Muscle layer of duodenum (tissue), 2 donors: ENCODE data around the gene CHTF18.
A peak's percentile ranks its signal among the peaks of the same experiment; 100 is the strongest.

ENCODE experiments used
- H3K27ac ChIP-seq: one replicate; pipeline ENCODE4 v1.7.0; 2013; ENCODE audit warnings: mild to moderate bottlenecking, low read length
- H3K27me3 ChIP-seq: one replicate; pipeline ENCODE4 v1.7.0; 2013; ENCODE audit warnings: low read depth, mild to moderate bottlenecking, control low read depth, low read length
- H3K36me3 ChIP-seq, 2 donors: one replicate each; pipeline ENCODE4 v1.7.0; 2013; ENCODE audit warnings: low read length in 2 of 2, control low read depth in 1 of 2, mild to moderate bottlenecking in 1 of 2; ENCODE audit not compliant: insufficient read depth in 2 of 2, control insufficient read depth in 1 of 2
- H3K4me1 ChIP-seq, 2 donors: one replicate each; pipeline ENCODE4 v1.7.0; 2013; ENCODE audit warnings: low read length in 2 of 2, mild to moderate bottlenecking in 2 of 2, control low read depth in 1 of 2, moderate library complexity in 1 of 2; ENCODE audit not compliant: insufficient read depth in 2 of 2, control insufficient read depth in 1 of 2
- H3K4me3 ChIP-seq, 2 donors: one replicate each; pipeline ENCODE4 v1.7.0; 2013; ENCODE audit warnings: low read length in 2 of 2, low read depth in 1 of 2, mild to moderate bottlenecking in 1 of 2
- H3K9me3 ChIP-seq, 2 donors: one replicate each; pipeline ENCODE4 v1.7.0; 2013; ENCODE audit warnings: low read length in 2 of 2, control low read depth in 1 of 2, mild to moderate bottlenecking in 1 of 2; ENCODE audit not compliant: control insufficient read depth in 1 of 2
- donor health status: healthy.

CHTF18 gene

DNA sequence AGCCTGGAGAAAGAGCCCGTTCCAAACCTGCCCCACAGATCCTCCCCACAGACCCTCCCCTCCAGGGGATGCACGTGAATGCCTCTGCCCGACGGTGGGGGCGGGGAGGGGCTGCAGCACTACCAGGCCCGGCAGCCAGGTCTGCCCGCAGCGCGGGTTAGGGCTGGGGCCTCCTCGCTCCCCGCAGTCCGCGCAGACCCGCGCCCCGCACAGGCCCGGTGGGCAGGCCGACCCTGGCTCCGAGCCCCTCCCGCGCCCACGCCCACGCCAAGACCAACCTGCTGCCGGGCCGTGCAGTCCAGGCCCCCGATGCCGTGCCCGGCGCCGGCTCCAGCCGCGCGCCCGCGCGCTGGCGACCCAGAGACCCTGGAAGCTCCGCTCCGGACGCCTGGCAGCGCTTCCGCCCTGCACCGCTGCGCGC, 432 bp upstream of the CHTF18 start, which contains the start of gene RPUSD1:
Gene RPUSD1 (minus strand): TSS at position 404 of the 421 bp plus-strand sequence. CDS start 644 bp downstream, outside the sequence.
- Histone ChIP-seq H3K36me3 (peaks cover 0 to 12% of the 10 kb centered on the region in 2 donors), H3K9me3 (no peaks in the 10 kb centered on the region), H3K4me1 (peaks cover 0 to 27% of the 10 kb centered on the region in 2 donors), H3K4me3 (peak within 1 kb of the TSS; percentile 86 to 96), H3K27me3 (no peaks in the 10 kb centered on the region), H3K27ac (no peak within 1 kb of the TSS)

DNA sequence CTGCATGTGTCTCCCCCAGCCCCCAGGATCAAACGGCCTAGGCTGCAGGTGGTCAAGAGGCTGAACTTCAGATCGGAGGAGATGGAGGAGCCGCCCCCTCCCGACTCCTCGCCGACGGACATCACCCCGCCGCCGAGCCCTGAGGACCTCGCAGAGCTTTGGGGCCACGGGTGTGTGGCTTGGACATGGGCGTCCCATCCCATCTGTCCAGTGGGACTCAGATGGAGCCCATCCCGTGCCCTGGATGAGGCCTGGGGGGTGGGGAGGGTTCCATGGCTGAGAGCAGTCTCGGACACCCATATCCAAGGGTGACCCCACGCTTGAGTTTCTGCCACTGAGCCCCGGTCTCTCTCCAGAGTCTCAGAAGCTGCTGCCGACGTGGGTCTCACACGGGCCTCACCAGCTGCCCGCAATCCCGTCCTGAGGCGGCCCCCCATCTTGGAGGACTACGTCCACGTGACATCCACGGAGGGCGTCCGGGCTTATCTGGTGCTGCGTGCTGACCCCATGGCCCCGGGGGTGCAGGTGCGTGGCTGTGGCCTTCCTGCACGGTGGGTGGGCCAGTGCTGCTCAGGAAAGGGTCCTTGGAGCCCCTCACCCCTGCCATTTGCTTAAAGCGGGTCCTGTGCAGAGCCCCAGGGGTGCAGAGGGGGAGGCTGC, 901 bp downstream of the CHTF18 start:
- peaks cover 0 to 12% of the 10 kb centered on the region in 2 donors for H3K36me3 ChIP-seq
- peaks cover 0 to 22% of the 10 kb centered on the region in 2 donors for H3K4me1 ChIP-seq
- no peaks in the 10 kb centered on the region for H3K9me3 ChIP-seq
- no peak overlapping the region for H3K27ac ChIP-seq
- peak overlapping the region; percentile 37 to 89 for H3K4me3 ChIP-seq
- H3K27me3 ChIP-seq, result no peaks in the 10 kb centered on the region

- Histone ChIP-seq H3K4me3 (no peak overlapping the region), H3K27me3 (no peaks in the 10 kb centered on the region), H3K27ac (no peak overlapping the region), H3K36me3 (peaks cover 0 to 12% of the 10 kb centered on the region in 2 donors), H3K4me1 (peaks cover 0 to 22% of the 10 kb centered on the region in 2 donors), H3K9me3 (no peaks in the 10 kb centered on the region)
Measured at GRCh38 chr16:790086-790485, 1.7 kb downstream of the CHTF18 start.

DNA sequence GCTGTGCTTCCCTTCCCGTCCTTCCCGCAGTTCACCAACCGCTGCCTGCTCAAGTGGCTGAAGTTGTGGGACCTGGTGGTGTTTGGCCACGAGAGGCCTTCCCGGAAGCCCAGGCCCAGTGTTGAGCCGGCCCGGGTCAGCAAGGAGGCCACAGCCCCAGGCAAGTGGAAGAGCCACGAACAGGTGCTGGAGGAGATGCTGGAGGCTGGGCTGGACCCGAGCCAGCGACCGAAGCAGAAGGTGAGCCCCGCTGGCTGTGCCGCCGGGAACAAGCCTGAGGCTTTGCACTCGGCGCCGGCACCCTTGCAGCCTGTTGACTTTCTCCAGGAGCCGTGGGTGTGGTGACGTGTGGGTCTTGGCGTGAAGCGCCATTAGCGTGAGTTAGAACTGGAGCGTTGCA, 2.7 kb downstream of the CHTF18 start:
- Histone ChIP-seq H3K27me3 (no peaks in the 10 kb centered on the region), H3K27ac (no peak overlapping the region), H3K4me3 (no peak overlapping the region), H3K9me3 (no peaks in the 10 kb centered on the region), H3K36me3 (peaks cover 0 to 8% of the 10 kb centered on the region in 2 donors), H3K4me1 (peaks cover 0 to 22% of the 10 kb centered on the region in 2 donors)

DNA sequence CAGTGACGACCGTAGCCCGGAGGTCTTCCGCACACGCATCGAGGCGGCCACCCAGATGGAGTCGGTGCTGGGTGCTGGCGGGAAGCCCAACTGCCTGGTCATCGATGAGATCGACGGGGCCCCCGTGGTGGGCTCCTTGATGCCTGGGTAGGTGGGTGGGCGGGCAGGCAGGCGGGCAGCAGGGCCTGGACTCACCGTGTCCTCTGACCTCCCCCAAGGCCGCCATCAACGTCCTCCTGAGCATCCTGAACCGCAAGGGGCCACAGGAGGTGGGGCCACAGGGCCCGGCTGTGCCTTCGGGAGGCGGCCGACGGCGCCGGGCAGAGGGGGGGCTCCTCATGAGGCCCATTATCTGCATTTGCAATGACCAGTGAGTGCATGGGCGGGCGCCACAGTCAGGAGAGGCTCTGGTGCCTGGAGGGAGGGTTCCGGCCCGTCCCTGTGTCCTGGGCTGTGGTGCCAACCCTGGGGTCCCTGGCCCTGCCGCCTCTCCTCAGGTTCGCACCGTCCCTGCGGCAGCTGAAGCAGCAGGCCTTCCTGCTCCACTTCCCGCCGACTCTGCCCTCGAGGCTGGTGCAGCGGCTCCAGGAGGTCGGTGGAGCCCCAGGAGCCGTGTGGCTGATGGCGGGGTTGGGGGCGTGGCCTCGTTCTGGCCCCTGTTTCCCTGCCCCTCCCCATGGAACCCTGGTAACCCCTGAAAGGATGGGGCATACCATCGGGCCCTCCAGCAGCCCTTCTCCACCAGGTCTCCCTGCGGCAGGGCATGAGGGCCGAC, 4.0 kb downstream of the CHTF18 start:
- H3K27me3 ChIP-seq, result no peaks in the 10 kb centered on the region
- H3K36me3 ChIP-seq, result peaks cover 0 to 6% of the 10 kb centered on the region in 2 donors
- no peaks in the 10 kb centered on the region for H3K9me3 ChIP-seq
- no peak overlapping the region for H3K27ac ChIP-seq
- no peak overlapping the region for H3K4me3 ChIP-seq
- peaks cover 0 to 15% of the 10 kb centered on the region in 2 donors for H3K4me1 ChIP-seq

DNA sequence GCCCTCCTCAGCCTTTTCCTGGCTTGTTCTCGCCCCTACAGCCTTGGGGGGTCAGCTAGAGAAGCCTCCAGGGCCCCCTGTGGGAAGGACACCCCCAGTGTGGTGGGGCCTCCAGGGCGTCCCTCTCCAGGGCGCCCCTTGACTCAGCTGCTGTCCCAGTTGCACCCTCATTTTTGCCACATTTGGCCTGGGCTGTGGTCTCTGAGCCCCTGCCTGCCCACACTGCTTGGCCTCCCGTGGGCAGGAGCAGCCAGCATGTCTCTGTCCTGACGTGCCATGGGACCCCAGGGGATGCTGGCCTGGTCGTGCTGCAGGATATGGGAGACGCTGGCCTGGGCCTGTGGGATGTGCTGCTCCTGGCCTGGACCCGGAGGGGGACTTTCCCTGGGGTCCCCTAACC, 5.0 kb downstream of the CHTF18 start:
- Histone ChIP-seq H3K4me1 (peaks cover 0 to 11% of the 10 kb centered on the region in 2 donors), H3K27me3 (no peaks in the 10 kb centered on the region), H3K36me3 (peaks cover 0 to 6% of the 10 kb centered on the region in 2 donors), H3K9me3 (no peaks in the 10 kb centered on the region), H3K27ac (no peak overlapping the region), H3K4me3 (no peak overlapping the region)

DNA sequence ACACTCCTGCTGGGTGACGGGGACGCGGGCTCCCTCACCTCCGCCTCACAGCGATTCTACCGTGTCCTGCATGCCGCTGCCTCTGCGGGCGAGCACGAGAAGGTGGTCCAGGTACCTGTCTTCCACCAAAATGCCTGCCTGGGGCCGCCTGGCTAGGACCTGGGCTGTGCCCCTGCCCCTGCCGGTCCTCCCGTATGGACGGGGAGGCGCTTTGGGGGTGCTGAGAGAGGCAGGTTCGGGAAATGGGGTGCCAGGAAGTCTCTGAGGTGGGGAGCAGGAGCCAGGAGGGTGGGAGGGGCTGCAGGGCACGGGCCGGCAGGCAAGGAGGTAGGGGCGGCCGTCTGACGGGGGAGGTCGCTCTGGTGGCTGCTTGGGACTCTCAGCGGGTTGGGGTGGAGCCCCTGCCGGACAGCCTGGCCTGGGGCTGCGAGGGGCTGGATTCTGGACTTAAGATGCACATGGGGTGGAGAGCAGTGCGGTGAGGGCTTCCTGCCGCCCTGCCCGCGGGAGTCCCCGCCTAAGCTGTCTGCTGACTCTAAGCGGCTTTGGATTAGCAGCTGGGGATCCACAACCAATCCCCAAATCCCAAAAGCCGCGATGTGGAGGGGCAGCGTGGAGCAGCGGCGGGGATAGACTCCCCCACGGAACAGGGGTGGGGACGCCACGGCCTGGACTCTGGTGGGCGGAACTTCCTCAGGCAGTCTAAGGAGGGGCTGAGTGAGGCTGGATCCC, 5.8 kb downstream of the CHTF18 start:
- H3K27me3 ChIP-seq, result peaks cover 5% of the 10 kb centered on the region
- H3K36me3 ChIP-seq, result peaks cover 0 to 6% of the 10 kb centered on the region in 2 donors
- H3K4me1 ChIP-seq, result peaks cover 0 to 5% of the 10 kb centered on the region in 2 donors
- no peaks in the 10 kb centered on the region for H3K9me3 ChIP-seq
- no peak overlapping the region for H3K4me3 ChIP-seq
- no peak overlapping the region for H3K27ac ChIP-seq

GRCh38 chr16:794853-795466, 6.5 kb downstream of the CHTF18 start:
- Histone ChIP-seq H3K36me3 (peaks cover 0 to 6% of the 10 kb centered on the region in 2 donors), H3K9me3 (no peaks in the 10 kb centered on the region), H3K27me3 (peaks cover 7% of the 10 kb centered on the region), H3K4me3 (no peak overlapping the region), H3K4me1 (no peaks in the 10 kb centered on the region), H3K27ac (no peak overlapping the region)

DNA sequence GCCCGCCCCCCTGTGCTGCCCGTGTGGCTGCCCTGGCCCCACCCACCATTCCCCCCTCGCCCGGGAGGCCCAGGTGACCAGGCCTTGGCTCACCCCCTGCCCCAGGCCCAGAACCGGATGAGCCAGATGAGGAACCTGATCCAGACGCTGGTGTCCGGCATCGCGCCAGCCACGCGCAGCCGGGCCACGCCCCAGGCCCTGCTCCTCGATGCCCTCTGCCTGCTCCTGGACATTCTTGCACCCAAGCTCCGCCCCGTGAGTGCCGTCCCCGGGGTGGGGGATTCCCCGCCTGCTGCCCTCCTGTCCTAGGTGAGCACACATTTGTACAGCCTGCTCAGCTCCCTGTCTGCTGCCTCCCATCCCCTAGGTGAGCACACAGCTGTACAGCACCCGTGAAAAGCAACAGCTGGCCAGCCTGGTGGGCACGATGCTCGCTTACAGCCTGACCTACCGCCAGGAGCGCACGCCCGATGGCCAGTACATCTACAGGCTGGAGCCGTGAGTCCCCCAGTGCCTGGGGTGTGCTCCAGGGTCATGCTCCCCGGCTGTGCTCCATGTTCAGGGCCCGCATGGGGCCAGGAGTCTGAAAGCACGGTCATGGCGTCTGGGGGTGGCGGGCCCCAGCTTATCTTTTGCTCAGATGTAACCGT, 7.3 kb downstream of the CHTF18 start:
- no peaks in the 10 kb centered on the region for H3K9me3 ChIP-seq
- H3K36me3 ChIP-seq, result peaks cover 0 to 5% of the 10 kb centered on the region in 2 donors
- H3K4me1 ChIP-seq, result peaks cover 0 to 4% of the 10 kb centered on the region in 2 donors
- H3K27ac ChIP-seq, result no peak overlapping the region
- H3K27me3 ChIP-seq, result peaks cover 13% of the 10 kb centered on the region
- H3K4me3 ChIP-seq, result no peak overlapping the region

DNA sequence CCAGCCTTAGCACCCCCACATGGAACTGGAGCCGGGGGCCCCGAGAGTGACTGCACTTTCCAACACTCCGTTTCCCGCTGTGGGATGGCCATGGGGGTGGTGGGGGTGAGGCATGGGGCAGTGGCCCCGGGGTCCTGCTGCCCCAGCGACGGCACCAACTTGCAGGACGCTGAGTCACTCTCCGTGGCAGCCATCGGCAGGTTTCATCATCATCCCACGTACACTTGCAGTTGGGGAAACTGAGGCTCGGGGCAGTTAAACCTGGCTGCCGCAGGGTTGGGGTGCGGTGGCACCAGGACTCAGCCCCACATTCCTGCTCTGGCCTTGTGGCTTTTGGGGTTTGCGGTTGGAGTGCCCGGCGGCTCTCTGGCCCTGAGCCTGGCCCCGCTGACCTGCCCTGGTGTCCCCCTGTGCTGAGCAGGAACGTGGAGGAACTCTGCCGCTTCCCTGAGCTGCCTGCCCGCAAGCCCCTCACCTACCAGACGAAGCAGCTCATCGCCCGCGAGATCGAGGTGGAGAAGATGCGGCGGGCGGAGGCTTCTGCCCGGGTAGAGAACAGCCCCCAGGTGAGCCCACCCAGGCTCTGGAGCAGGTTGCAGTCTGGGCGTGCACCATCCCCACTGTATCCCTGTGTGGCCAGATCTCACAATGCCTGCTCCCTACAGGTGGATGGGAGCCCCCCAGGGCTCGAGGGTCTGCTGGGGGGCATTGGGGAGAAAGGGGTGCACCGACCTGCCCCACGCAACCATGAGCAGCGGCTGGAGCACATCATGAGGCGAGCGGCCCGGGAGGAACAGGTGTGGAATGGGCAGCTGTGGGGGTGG, 8.1 kb downstream of the CHTF18 start:
- Histone ChIP-seq H3K36me3 (no peaks in the 10 kb centered on the region), H3K4me3 (no peak overlapping the region), H3K4me1 (peaks cover 0 to 4% of the 10 kb centered on the region in 2 donors), H3K27me3 (peaks cover 14% of the 10 kb centered on the region), H3K27ac (no peak overlapping the region), H3K9me3 (no peaks in the 10 kb centered on the region)
